GM21447 (cell line): ENCODE measurements around the gene ATPAF1.
"Not testable (repeated sequence)": the region's sequence is repeated elsewhere in the genome, so short reads cannot be mapped to it uniquely, and the experiment has no call there.

Experiments
- ATAC-seq: cut with Tn5 transposase; IDR thresholded peaks from one replicate; pipeline ENCODE4 v1.9.1; 2021; ENCODE audit not compliant: unreplicated experiment

The ATPAF1 gene, protein sequence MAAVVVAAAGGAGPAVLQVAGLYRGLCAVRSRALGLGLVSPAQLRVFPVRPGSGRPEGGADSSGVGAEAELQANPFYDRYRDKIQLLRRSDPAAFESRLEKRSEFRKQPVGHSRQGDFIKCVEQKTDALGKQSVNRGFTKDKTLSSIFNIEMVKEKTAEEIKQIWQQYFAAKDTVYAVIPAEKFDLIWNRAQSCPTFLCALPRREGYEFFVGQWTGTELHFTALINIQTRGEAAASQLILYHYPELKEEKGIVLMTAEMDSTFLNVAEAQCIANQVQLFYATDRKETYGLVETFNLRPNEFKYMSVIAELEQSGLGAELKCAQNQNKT

DNA sequence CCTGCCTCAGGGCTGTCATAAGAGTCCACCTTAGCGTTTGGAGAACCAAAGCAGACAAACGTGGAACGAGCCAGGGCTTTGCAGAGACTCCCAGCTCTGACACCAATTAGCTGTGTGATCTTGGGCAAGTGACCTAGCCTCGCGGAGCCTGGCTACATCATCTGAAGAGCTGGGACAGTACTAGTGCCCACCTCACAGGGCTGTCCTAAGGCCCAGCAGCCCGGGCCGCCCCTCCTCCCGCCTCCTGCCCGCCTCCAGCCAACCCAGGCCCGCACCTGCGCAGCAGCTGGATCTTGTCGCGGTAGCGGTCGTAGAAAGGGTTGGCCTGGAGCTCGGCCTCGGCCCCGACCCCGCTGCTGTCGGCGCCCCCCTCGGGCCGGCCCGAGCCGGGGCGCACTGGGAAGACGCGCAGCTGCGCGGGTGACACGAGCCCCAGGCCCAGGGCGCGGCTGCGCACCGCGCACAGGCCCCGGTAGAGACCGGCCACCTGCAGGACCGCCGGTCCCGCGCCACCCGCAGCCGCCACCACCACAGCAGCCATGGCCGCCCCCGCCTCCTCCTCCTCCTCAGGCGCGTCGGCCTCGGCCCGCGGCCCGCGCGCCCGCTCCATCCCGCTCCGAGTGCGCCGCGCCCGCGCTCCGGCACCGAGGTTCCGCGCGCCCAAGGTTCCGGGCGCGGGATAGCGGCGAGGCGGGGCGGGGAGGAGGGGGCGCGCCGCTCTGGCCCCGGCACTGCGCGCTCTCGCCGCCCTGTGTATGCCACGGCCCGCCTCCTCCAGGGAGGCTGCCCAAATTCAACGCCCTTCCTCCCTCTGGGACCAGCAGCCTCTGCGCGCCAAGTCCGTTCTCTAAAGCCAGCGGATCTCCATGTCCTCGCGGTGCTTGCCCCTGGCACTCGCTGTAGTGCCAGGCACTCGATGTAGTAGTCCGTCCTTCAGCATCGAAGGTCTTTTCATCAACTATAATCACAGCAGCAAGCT lies at the start of gene ATPAF1:
ATPAF1 (minus strand) TSS at position 583 of the 979 bp plus-strand sequence; CDS start at position 541, 42 bp downstream.
- peak; percentile 63 for ATAC-seq

DNA sequence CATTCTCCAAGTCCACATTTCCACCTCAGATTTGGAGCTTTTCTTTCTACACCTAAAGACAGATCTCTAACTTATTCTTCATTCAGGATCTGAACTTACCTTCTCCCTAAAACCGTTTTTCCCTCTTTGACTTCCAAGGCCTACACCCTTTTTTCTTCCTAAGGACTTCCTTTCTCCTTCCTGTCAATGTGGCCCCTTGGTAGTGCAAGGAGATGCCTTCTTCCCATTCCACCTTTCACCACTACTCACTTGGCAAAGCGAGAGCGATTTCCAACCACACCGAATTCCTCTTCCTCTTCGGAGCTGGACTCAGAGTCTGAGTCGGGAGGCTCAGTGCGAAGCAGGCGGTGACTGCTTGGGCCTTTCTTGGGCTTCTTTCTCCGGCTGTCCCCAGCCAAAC lies 49.5 kb upstream of the ATPAF1 start:
- ATAC-seq, result no peak

- no peak for ATAC-seq
Observed at GRCh38 chr1:46714976-46715375, 46.8 kb upstream of the ATPAF1 start.

DNA sequence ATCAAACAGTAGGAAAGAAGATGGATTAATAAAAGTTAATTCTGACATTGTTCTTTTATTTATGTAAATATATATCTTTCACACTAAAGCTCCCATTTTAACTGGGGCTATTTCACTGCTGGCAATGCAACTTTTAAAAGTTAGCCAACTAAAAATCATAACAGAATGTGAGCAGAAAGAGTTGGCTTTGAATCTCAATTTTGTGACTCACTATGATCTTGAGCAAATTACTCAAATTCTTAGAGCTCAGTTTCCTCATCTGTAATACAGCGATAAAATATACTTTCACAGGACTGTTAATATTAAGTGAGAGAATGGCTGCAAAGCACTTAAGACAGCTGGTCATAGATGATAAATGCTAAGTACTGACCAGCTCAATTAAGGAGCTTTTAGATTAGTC lies 40.0 kb upstream of the ATPAF1 start:
- ATAC-seq, result no peak

DNA sequence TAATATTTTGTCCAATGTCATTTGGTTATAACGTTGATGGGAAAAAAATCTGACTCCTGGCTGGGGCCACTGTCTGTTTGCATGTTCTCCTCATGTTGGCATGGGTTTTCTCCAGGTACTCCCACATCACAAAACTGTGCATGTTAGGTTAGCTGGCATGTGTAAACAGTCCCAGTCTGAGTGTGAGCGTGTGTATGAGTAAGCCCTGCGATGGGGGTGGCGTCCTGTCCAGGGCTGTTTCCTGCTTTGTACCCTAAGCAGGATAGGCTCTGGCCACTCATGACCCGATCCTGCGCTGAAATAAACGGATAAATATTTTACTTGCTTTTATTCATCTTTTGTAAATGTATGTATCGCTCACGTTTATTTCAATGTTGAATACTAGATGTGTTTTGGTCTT lies 37.2 kb upstream of the ATPAF1 start:
- no peak for ATAC-seq

DNA sequence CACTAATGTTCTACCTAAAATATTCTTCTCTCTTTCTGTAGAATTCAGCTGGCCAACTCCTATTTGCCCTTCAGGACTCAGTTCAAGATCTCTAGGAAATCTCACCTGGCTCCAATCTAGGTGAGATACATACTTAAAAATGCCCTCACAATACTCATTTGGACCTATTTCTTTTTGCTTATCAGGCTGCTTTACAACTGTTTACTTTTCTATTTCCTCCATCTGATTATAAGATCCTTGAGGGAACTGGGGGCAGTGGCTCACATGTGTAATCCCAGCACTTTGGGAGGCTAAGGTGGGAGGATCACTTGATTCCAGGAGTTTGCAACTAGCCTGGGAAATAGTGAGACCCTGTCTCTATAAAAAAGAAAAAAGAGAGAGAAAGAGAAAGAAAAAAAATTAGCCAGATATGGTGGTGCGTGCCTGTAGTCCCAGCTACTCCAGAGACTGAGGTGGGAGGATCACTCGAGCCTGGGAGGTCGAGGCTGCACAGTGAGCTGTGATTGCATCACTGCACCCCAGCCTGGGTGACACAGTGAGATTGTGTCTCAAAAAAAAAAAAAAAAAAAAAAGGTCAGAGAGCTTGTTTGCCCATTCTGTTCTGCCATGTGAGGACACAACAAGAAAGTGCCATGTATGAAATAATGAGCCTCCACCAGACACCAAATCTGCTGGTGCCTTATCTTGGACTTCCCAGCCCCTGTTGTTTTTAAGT lies 35.9 kb upstream of the ATPAF1 start:
- ATAC-seq, result no peak

DNA sequence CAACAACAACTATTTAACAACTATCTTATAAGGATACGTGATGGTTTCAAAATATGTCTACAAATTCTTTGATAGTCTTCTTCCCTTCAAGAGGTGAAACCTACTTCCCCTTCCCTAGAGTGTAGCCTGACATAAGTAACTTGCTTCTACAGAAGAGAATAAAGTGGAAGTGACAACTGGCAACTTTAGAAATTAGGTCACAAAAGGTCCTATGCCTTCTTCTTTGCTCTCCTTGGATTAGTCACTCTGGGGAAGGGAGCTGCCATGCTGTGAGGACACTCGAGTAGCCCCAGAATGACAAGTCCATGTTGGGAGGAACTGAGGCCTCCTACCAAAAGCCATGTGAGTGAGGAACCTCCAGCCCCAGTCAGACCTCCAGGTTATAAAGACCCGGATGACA lies 31.5 kb upstream of the ATPAF1 start:
- no peak for ATAC-seq

DNA sequence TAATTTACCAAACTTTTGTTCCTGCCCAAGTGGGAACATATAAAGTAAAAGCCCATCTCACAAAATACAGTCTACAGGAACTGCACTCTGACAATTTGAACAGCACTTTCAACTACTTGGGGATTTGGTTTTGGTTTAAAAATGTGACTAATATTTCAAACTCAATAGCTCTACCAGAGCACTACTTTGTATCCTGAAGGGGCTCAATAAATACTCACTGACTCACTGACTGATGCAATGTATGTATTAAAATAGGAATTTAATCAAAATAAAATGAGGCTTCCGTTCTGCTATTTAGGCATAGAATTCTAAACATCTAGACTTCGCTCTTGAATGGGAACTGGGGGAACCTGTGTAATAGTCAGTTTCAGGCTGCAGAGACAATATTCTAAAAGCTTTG lies 28.9 kb upstream of the ATPAF1 start:
- ATAC-seq, result no peak

DNA sequence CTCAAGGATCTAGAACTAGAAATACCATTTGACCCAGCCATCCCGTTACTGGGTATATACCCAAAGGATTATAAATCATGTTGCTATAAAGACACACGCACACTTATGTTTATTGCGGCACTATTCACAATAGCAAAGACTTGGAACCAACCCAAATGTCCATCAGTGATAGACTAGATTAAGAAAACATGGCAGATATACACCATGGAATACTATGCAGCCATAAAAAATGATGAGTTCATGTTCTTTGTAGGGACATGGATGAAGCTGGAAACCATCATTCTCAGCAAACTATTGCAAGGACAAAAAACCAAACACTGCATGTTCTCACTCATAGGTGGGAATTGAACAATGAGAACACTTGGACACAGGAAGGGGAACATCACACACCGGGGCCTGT lies 26.5 kb upstream of the ATPAF1 start:
- not testable (repeated sequence) for ATAC-seq

DNA sequence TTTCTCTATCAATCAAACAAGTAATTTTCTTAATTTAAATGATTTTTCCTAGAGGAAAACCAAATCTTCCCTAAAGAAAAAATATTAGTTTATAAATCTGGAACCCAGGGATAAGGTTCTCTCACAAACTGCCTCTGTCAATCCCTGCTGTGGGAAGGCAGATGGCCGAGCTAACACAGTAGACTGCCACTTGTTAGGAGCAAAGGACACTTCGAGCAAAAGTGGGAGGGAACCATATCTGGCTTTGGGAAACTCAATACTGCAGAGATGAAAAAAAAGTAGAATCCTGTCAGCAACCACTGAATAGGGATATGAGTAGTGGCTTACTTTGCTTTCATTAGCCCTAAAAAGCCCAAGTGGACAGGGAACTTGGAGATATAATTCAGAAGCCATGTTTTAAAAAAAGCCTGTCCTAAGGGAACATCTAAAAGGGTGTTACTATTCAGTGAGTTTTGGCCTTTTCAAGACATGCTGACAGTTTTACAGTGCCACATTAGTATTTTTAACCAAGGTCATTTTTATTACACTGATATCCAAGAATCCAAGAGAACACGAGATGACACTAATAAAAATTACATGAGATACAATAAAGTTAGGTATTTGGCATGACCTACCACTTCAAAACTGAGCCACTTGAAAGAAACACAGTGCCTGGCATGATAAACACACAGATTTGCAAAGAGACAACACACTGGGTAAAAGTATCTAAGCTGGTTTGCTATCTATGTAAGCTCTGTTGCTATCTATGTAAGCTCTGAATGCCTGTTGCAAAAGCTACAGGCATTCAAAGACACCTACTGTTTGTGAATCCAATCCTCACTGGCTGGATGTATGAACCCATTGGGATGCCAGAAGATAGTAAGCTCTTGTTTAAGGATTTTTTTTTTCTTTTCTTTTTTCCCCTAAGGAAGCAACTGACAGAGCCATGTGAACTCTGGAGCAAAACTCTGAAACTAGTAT lies 24.9 kb upstream of the ATPAF1 start:
- no peak for ATAC-seq

GRCh38 chr1:46691997-46692790 lies 24.0 kb upstream of the ATPAF1 start:
- no peak for ATAC-seq

GRCh38 chr1:46690931-46691421 lies 22.8 kb upstream of the ATPAF1 start:
- ATAC-seq, result no peak

- no peak for ATAC-seq
Observed at GRCh38 chr1:46689897-46690296, 21.7 kb upstream of the ATPAF1 start.

DNA sequence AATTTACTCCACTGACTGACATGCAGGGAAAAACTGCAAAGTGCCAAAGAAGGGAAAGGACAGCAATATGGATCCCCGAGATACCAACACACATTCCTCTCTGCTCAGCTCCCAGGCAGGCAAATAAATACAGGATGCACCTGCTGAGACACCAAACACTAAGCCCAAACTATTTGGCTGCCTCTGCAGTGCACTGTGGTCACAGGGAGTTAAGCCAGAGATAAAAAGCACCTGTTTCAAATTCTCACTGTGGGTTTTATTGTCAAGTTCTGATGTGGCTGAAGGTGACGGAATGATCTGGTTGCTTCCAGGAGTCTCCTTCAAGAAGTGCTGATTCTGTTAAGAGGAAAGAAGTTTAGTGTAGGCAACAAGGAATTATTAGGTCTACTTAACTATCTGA lies 21.2 kb upstream of the ATPAF1 start:
- ATAC-seq, result no peak

DNA sequence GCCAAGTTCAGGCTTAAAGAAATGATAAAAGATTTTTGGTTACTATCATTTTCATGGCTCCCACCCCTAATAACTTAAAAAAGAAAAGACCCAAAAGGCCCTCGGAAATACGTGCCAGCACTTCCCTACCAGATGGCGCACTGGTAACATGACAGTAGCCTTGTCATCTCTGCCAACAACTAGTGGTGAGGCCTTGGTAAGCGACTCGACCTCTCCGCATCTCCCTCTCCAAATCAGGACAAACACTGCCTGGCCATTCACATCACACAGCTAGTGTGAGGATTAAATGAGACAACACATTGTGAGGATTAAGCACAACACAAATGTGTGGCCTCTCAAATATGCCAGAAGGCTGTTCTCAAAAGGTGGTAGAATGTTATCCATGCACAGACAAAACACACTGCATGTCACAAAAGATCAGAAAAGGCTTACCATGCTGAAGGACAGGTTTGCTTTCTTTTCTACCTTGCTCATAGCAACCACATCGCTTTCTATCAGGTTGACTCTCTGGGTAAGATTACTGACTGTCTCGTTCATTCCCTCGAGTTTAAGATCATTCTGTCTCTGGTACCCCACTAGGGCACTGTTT lies 19.9 kb upstream of the ATPAF1 start:
- ATAC-seq, result no peak

DNA sequence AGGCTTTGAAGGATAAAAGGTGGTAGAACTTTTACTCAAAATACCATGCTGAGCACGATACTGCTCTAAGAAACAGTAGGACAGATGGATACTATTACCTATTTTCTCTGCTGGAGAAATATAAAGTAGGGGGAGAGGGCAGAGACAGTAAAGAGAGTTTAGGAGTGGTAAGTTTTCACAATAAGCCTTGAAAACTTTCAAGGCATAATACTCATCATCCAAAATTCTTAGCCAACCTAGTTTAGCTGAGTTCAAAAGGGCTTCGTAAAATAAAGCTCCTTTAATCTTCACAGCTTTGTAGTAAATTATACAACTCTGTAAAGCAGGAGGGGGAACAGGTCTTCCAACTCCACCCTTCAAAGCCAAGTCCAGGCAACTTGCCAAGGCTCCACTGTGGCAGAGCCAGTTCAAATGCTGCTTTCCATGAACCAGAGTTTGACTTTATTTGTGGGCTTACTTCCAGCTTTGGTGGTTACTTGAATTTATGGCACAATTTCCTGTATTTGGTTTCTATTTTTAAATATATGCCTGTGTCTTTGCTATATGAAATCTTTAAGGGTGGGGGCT lies 19.0 kb upstream of the ATPAF1 start:
- ATAC-seq, result no peak

GRCh38 chr1:46686255-46686654 lies 18.1 kb upstream of the ATPAF1 start:
- ATAC-seq, result no peak

GRCh38 chr1:46684670-46685069 lies 16.5 kb upstream of the ATPAF1 start:
- no peak for ATAC-seq

DNA sequence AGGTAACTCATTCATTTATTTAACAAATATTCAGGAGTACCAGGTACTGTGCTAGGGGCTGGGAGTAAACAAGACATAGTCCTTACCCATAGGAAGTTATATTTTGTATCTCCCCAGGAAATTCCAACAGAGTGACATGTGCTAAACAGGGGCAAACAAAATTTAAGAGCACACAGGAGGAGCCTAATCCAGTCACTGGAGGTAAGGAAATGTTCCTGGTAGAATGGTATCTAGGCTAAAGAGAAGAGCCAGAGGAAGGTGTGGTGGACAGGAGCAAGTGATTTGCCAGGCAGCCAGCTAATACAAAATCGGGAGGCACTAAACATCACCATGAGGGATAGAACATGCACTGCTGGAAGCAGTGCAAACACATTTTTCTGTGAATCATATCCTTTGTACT lies 13.9 kb upstream of the ATPAF1 start:
- ATAC-seq, result no peak
